Gastroesophageal sphincter (tissue), 4 donors: ENCODE data around the gene STK33. TPM values are rescaled to one million over a fixed set of nuclear protein-coding genes. Genes with fewer than 3 reads are reported as not detected.

ENCODE experiments used
- ATAC-seq: fragments of 150-250 bp; one replicate; pipeline ENCODE4 v1.9.1; 2016; ENCODE audit warnings: mild to moderate bottlenecking, moderate library complexity
- H3K27ac ChIP-seq, 4 donors: fragments of 200-600 bp; sonication (generic) in 3 of 4; 1 replicate in 3 of 4; 2 replicates in 1 of 4; pipeline ENCODE4 v1.5.1; 2016 to 2019
- H3K27me3 ChIP-seq: fragments of 200-600 bp; sonication (generic); one replicate; pipeline ENCODE4 v1.5.1; 2019
- H3K36me3 ChIP-seq, 2 donors: fragments of 200-600 bp; sonication (generic); one replicate each; pipeline ENCODE4 v1.5.1; 2019; ENCODE audit warnings: control low read depth in 1 of 2
- H3K4me1 ChIP-seq, 3 donors: fragments of 200-600 bp; sonication (generic); 1 replicate in 2 of 3; 2 replicates in 1 of 3; pipeline ENCODE4 v1.5.1; 2016 to 2019; ENCODE audit warnings: control low read depth in 2 of 3
- H3K4me3 ChIP-seq, 2 donors: fragments of 200-600 bp; sonication (generic); one replicate each; pipeline ENCODE4 v1.5.1; 2019; ENCODE audit warnings: mild to moderate bottlenecking in 1 of 2, moderate library complexity in 1 of 2
- H3K9me3 ChIP-seq, 3 donors: fragments of 200-600 bp; sonication (generic); one replicate each; pipeline ENCODE4 v1.5.1; 2017 to 2019; ENCODE audit warnings: control low read depth in 2 of 3
- EP300 ChIP-seq: sonication (generic); formaldehyde crosslinking; IDR thresholded peaks from one replicate; pipeline ENCODE4 v1.6.1; 2017; ENCODE audit warnings: antibody characterized with exemption, mild to moderate bottlenecking
- POLR2A ChIP-seq, 2 donors: fragments of 450-650 bp; IDR thresholded peaks; one replicate each; pipeline ENCODE4 v1.6.1; 2017; ENCODE audit warnings: antibody characterized with exemption in 2 of 2, mild to moderate bottlenecking in 2 of 2, moderate library complexity in 1 of 2
- POLR2AphosphoS5 ChIP-seq: sonication (generic); formaldehyde crosslinking; IDR thresholded peaks from one replicate; pipeline ENCODE4 v1.6.1; 2017; ENCODE audit warnings: antibody characterized with exemption
- WGBS, 2 donors: methylation state at CpG; one replicate each; pipeline ENCODE4 v1.1.5; 2018; ENCODE audit warnings: low coverage in 1 of 2; 5-methylcytosine and 5-hydroxymethylcytosine counted together
- total RNA-seq, 4 donors: library from RNA; depleted of rRNA; stranded (reverse); fragments of >200 nt; gene quantifications; one replicate each; pipeline ENCODE4 v1.1.0, GENCODE V29; 2016
- TF ChIP-seq, protein P1 (sequence below), 4 experiments: fragments of 200-600 bp in 2 of 4; fragments of 450-650 bp in 2 of 4; sonication (generic) in 1 of 4; IDR thresholded peaks; one replicate each; pipeline ENCODE4 v1.5.1; 2017 to 2019; ENCODE audit warnings: antibody characterized with exemption in 4 of 4, mild to moderate bottlenecking in 2 of 4, moderate library complexity in 2 of 4

Gene STK33
- total RNA-seq, 4 donors from 2014 or later = 15.7 to 25.6 (median 21.4) TPM

DNA sequence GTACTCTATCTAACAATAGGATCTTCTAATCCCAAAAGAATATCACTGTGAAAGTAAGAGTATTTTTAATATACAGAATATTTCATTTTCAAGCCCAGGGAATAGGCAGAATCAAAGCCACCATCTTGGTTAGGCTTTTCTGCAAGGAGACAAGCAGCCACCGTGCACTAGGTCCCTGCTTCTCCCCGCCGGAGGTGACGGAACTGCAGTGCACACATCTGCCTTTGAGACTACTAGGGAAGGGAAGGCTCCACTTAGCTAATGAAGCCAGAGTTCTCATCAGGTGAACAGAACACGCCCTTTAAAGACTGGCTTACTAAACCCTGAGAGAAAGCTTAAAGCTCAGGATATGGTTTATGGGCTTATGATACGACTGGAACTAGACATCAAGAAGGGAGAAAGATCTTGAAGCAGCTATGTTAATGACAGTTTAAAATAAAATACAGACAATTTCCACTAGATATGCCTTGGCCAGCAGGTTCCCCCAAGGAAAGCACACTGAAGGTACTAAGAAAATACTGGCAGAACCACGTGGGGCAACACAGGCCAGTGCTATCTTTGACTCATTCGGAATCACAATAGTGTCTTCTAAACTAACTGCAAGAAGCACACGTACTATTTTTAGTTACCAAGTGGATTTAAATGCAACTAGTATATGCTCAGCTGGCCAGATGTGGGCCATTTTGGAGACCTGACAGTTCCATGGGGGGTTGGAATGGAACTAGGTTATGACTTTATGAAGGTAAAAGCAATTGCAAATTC, 203.0 kb downstream of the STK33 start:
- WGBS, 2 donors = 80 to 96% methylated on average over 3 to 8 of the region's 9 CpGs
- ATAC-seq = no peak
- H3K36me3 ChIP-seq = no peaks in the 10 kb centered on the region
- no peak overlapping the region for H3K27ac ChIP-seq
- H3K9me3 ChIP-seq = no peaks in the 10 kb centered on the region
- no peaks in the 10 kb centered on the region for H3K27me3 ChIP-seq
- H3K4me3 ChIP-seq = no peak overlapping the region
- TF ChIP-seq, protein P1, sequence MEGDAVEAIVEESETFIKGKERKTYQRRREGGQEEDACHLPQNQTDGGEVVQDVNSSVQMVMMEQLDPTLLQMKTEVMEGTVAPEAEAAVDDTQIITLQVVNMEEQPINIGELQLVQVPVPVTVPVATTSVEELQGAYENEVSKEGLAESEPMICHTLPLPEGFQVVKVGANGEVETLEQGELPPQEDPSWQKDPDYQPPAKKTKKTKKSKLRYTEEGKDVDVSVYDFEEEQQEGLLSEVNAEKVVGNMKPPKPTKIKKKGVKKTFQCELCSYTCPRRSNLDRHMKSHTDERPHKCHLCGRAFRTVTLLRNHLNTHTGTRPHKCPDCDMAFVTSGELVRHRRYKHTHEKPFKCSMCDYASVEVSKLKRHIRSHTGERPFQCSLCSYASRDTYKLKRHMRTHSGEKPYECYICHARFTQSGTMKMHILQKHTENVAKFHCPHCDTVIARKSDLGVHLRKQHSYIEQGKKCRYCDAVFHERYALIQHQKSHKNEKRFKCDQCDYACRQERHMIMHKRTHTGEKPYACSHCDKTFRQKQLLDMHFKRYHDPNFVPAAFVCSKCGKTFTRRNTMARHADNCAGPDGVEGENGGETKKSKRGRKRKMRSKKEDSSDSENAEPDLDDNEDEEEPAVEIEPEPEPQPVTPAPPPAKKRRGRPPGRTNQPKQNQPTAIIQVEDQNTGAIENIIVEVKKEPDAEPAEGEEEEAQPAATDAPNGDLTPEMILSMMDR (IDR thresholded peaks at IDR 0.05) = no peak
- TF ChIP-seq POLR2AphosphoS5 = no peak
- TF ChIP-seq EP300 = no peak
- peaks cover 0 to 19% (median 8%) of the 10 kb centered on the region in 3 donors for H3K4me1 ChIP-seq

DNA sequence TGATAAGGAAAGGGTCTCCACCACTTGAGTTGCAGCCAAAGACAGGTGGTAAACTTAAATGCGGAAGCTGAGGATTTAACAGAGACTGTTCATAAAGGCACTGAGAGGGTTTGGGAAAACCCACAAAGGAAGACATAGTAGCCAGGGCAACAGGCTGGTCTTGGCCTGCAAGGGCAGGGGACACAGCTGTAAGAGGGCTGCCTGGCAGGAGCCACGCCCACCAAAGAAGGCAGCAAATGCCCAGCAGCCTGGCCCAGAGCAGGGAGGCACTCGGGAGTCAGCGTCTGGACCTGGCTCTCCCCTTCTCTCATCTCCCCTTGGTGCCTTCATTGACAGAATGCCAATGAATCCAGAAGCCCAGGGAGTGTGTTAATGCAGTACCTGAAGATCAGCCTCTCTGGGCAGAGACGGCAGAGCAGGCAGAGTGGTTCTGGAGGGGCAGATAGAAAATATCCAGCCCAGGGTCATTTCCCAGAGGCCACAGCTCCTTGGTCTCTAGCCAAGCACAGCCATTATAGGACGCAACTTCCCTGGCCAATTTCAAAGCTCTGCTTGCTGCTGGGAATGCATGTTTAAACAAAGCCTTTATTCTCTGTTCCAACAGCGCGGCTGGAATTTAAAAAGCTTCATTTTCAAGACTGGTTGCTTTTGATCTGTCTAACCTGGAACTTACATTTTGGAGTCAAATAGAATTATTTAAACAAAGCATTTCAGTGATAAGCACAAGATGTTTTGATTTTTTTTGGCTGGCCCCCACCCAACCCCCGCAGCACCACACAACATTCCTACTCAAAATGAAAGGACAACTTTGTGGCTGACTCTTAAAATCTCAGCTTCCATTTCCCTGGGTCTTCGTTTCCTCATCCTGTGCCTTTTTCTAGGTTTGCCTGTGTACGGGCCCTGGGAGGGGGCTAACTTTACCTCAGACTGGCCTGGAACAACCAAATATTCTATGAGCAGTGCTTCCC, 204.7 kb downstream of the STK33 start:
- H3K36me3 ChIP-seq = no peaks in the 10 kb centered on the region
- ATAC-seq = peak; percentile 48
- 0 to 33% methylated on average over 2 to 8 of the region's 11 CpGs for WGBS, 2 donors
- H3K27ac ChIP-seq = peak overlapping the region; percentile 32 to 71 (median 66)
- no peaks in the 10 kb centered on the region for H3K9me3 ChIP-seq
- TF ChIP-seq POLR2A (IDR thresholded peaks at IDR 0.05) (no peak), POLR2AphosphoS5 (peak; percentile 27)
- H3K27me3 ChIP-seq = no peaks in the 10 kb centered on the region
- H3K4me3 ChIP-seq = peak overlapping the region; percentile 18 to 27
- H3K4me1 ChIP-seq = peaks cover 0 to 19% (median 8%) of the 10 kb centered on the region in 3 donors

DNA sequence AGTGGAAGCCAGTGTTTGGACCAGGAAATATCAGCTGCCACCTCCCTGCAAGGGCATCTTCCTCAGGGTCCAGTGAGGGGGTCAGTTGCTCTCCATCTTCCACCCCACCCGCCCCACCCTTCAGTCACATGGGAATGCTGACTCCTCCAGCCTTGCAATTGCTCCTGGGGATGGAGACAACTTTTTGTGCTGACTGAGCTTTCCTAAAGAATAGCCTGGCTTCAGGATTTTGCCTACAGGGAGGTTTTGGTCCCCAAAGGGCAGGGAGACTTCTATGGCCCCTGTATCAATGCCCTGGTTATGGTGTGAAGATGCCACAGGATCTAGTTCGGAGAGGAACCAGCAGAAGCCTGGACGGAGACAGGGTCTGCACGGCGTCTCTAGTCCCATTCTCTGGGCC, 206.3 kb downstream of the STK33 start:
- TF ChIP-seq POLR2A (IDR thresholded peaks at IDR 0.05) = no peak
- TF ChIP-seq EP300 = no peak
- TF ChIP-seq, protein P1 (IDR thresholded peaks at IDR 0.05) = no peak
- TF ChIP-seq POLR2AphosphoS5 = no peak
- no peak for ATAC-seq
- H3K27me3 ChIP-seq = no peaks in the 10 kb centered on the region
- no peaks in the 10 kb centered on the region for H3K9me3 ChIP-seq
- H3K27ac ChIP-seq = no peak overlapping the region
- H3K36me3 ChIP-seq = no peaks in the 10 kb centered on the region
- H3K4me3 ChIP-seq = no peak overlapping the region
- peaks cover 0 to 19% (median 8%) of the 10 kb centered on the region in 3 donors for H3K4me1 ChIP-seq
- no CpG with 5 or more reads among the region's 5 CpGs for WGBS, 2 donors

DNA sequence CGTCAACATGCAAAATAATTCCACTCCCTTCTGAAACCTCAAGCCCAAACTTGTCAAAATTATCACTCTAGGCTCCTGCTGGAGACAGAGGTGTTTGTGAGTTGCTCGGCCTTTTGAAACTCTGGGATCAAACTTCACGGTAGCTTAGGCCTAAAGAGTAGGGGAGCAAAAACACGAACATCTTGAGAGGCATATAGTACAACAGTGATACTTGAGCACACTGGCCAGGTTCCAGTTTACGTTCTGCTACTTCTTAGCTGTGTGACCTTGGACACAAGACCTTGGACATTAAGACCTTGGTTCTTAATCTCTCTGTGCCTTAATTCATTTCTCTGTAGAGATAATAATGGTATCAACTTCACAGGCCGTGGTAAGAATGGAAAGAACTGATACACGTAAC, 206.9 kb downstream of the STK33 start:
- Histone ChIP-seq H3K36me3 (no peaks in the 10 kb centered on the region), H3K4me3 (no peak overlapping the region), H3K4me1 (peaks cover 0 to 19% (median 8%) of the 10 kb centered on the region in 3 donors), H3K27me3 (no peaks in the 10 kb centered on the region), H3K27ac (no peak overlapping the region), H3K9me3 (no peaks in the 10 kb centered on the region)
- WGBS, 2 donors = 73 to 83% methylated on average over 7 of the region's 7 CpGs
- no peak for ATAC-seq
- TF ChIP-seq POLR2AphosphoS5 (no peak), EP300 (no peak), POLR2A (IDR thresholded peaks at IDR 0.05) (no peak)
- TF ChIP-seq, protein P1 (IDR thresholded peaks at IDR 0.05) = no peak

DNA sequence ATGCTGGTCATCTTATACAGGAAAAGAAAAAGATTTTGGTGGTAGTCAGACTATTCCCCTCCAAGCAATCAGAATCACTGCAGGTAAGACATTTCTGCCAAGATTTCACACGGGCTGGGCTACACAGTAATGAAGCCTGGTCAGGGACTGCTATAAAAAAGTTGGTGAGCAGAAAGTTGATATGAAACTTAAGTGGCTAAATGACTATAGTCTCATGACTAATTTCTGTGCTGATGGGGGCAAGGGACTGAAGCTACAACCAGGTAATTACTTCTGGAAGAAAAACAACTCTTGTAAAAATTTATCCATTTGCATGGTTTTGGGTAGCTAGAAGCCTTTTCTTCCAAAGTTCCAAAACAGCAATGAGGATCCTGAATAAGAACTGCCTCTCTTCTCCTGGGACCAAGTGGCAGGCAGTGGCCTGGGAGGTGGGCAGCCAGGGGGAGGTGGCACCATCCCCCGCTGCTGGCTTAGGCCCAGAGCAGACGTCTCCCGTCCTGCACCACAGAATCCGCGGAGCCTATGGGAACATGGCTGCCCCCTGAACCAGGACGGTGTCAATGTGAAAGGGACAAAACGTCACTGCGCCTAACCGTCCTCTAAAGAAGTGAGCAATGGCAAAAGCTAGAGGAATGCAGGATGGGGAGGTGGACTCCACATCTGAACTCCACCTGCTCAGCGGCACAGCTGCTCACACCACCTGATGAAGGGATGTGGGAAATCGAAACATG, 207.7 kb downstream of the STK33 start:
- H3K27me3 ChIP-seq = no peaks in the 10 kb centered on the region
- ATAC-seq = no peak
- H3K4me1 ChIP-seq = peaks cover 0 to 19% (median 8%) of the 10 kb centered on the region in 3 donors
- no peaks in the 10 kb centered on the region for H3K9me3 ChIP-seq
- no peaks in the 10 kb centered on the region for H3K36me3 ChIP-seq
- no peak overlapping the region for H3K27ac ChIP-seq
- WGBS, 2 donors = 92 to 100% methylated on average over 3 to 11 of the region's 12 CpGs
- H3K4me3 ChIP-seq = no peak overlapping the region
- no peak for TF ChIP-seq EP300
